ENCODE results near the gene ADRA2C.

Gene ADRA2C

GRCh38 chr4:3786196-3786869, 20.1 kb downstream of the ADRA2C start:
- DNase-seq (ENCODE audit: low read depth, low spot score): no peak

GRCh38 chr4:3787489-3788365, 21.5 kb downstream of the ADRA2C start:
- DNase-seq (ENCODE audit: low read depth, low spot score): no peak
- H3K4me3 ChIP-seq (ENCODE audit: low read length): no peak overlapping the region

More at GRCh38 chr4:3786196-3786869, 20.1 kb downstream of the ADRA2C start:
- no peak overlapping the region for H3K4me3 ChIP-seq (ENCODE audit: low read length)

GRCh38 chr4:3788366-3788660, 22.1 kb downstream of the ADRA2C start:
- H3K4me3 ChIP-seq (ENCODE audit: low read length): no peak overlapping the region
- DNase-seq (ENCODE audit: low read depth, low spot score): no peak

GRCh38 chr4:3789587-3789986, 23.4 kb downstream of the ADRA2C start:
- no peak overlapping the region for H3K4me3 ChIP-seq (ENCODE audit: low read length)
- no peak for DNase-seq (ENCODE audit: low read depth, low spot score)

- no peak for DNase-seq (ENCODE audit: low read depth, low spot score)
- no peak overlapping the region for H3K4me3 ChIP-seq (ENCODE audit: low read length)
Observed at GRCh38 chr4:3790006-3790561, 23.9 kb downstream of the ADRA2C start.

GRCh38 chr4:3791256-3791655, 25.1 kb downstream of the ADRA2C start:
- no peak for DNase-seq (ENCODE audit: low read depth, low spot score)
- H3K4me3 ChIP-seq (ENCODE audit: low read length): no peak overlapping the region

- peak; percentile 28 for DNase-seq (ENCODE audit: low read depth, low spot score)
- no peak overlapping the region for H3K4me3 ChIP-seq (ENCODE audit: low read length)
Observed at GRCh38 chr4:3791910-3792542, 25.8 kb downstream of the ADRA2C start.

GRCh38 chr4:3792813-3793212, 26.6 kb downstream of the ADRA2C start:
- no peak overlapping the region for H3K4me3 ChIP-seq (ENCODE audit: low read length)
- DNase-seq (ENCODE audit: low read depth, low spot score): no peak

- H3K4me3 ChIP-seq (ENCODE audit: low read length): no peak overlapping the region
- DNase-seq (ENCODE audit: low read depth, low spot score): no peak
Observed at GRCh38 chr4:3793545-3793944, 27.4 kb downstream of the ADRA2C start.

- no peak overlapping the region for H3K4me3 ChIP-seq (ENCODE audit: low read length)
- DNase-seq (ENCODE audit: low read depth, low spot score): no peak
Observed at GRCh38 chr4:3796960-3797359, 30.8 kb downstream of the ADRA2C start.

- no peak overlapping the region for H3K4me3 ChIP-seq (ENCODE audit: low read length)
- DNase-seq (ENCODE audit: low read depth, low spot score): no peak
Observed at GRCh38 chr4:3797831-3798790, 31.9 kb downstream of the ADRA2C start.

GRCh38 chr4:3799496-3799895, 33.3 kb downstream of the ADRA2C start:
- DNase-seq (ENCODE audit: low read depth, low spot score): no peak

GRCh38 chr4:3800351-3800750, 34.2 kb downstream of the ADRA2C start:
- DNase-seq (ENCODE audit: low read depth, low spot score): no peak
- H3K4me3 ChIP-seq (ENCODE audit: low read length): no peak overlapping the region

More at GRCh38 chr4:3799496-3799895, 33.3 kb downstream of the ADRA2C start:
- no peak overlapping the region for H3K4me3 ChIP-seq (ENCODE audit: low read length)

- no peak overlapping the region for H3K4me3 ChIP-seq (ENCODE audit: low read length)
- DNase-seq (ENCODE audit: low read depth, low spot score): no peak
Observed at GRCh38 chr4:3801521-3801920, 35.3 kb downstream of the ADRA2C start.

- H3K4me3 ChIP-seq (ENCODE audit: low read length): no peak overlapping the region
- DNase-seq (ENCODE audit: low read depth, low spot score): no peak
Observed at GRCh38 chr4:3801931-3802550, 35.9 kb downstream of the ADRA2C start.

GRCh38 chr4:3802571-3803474, 36.6 kb downstream of the ADRA2C start:
- H3K4me3 ChIP-seq (ENCODE audit: low read length): no peak overlapping the region
- DNase-seq (ENCODE audit: low read depth, low spot score): no peak

- no peak for DNase-seq (ENCODE audit: low read depth, low spot score)
- H3K4me3 ChIP-seq (ENCODE audit: low read length): no peak overlapping the region
Observed at GRCh38 chr4:3803475-3803847, 37.3 kb downstream of the ADRA2C start.

- no peak overlapping the region for H3K4me3 ChIP-seq (ENCODE audit: low read length)
- no peak for DNase-seq (ENCODE audit: low read depth, low spot score)
Observed at GRCh38 chr4:3803946-3804345, 37.8 kb downstream of the ADRA2C start.

Data from Jurkat, Clone E6-1 (cell line).